GM18861 (cell line): ENCODE data around the gene TEX54.

ENCODE experiments used
- ATAC-seq: cut with Tn5 transposase; IDR thresholded peaks from one replicate; pipeline ENCODE4 v1.9.1; 2021; ENCODE audit not compliant: unreplicated experiment

The TEX54 gene

GRCh38 chr11:62789576-62789975, 43.1 kb downstream of the TEX54 start:
- no peak for ATAC-seq

GRCh38 chr11:62788991-62789390, 43.6 kb downstream of the TEX54 start:
- ATAC-seq, result no peak

- ATAC-seq, result peak; percentile 39
These were observed 45.5 kb downstream of the TEX54 start, which contains the start of gene TMEM179B for GRCh38 chr11:62787005-62787759. TSS of gene TMEM179B (plus strand) at chr11:62787402. CDS start at chr11:62787432, 30 bp downstream.

- peak; percentile 56 for ATAC-seq
These were observed 46.2 kb downstream of the TEX54 start for GRCh38 chr11:62786318-62787004.

GRCh38 chr11:62782753-62783152, 49.9 kb downstream of the TEX54 start:
- ATAC-seq, result no peak
